Left lung (tissue), 10 donors: ENCODE data around the gene BOK. TPM values are rescaled to one million over a fixed set of nuclear protein-coding genes. Genes with fewer than 3 reads are reported as not detected.

ENCODE experiments used
- ATAC-seq: fragments of 200-7000 bp; cut with Tn5 transposase; one replicate; pipeline ENCODE4 v1.9.1; 2020; ENCODE audit warnings: moderate library complexity
- DNase-seq, 4 donors: peaks; one replicate each; pipeline ENCODE4 v3.0.0-alpha.2; 2013 to 2020
- H3K27ac ChIP-seq, 2 donors: fragments of 200-600 bp; sonication (generic) in 1 of 2; one replicate each; pipeline versions ENCODE4 v1.5.0 to v1.8.0; 2020 to 2021
- H3K27me3 ChIP-seq, 2 donors: fragments of 200-600 bp; sonication (generic) in 1 of 2; one replicate each; pipeline versions ENCODE4 v1.5.0 to v1.8.0; 2020 to 2021
- H3K36me3 ChIP-seq, 2 donors: fragments of 200-600 bp; sonication (generic) in 1 of 2; one replicate each; pipeline versions ENCODE4 v1.5.0 to v1.8.0; 2020 to 2021
- H3K4me1 ChIP-seq, 2 donors: fragments of 200-600 bp; one replicate each; pipeline ENCODE4 v1.8.0; 2021
- H3K4me3 ChIP-seq, 2 donors: fragments of 200-600 bp; sonication (generic) in 1 of 2; one replicate each; pipeline versions ENCODE4 v1.5.0 to v1.8.0; 2020 to 2021; ENCODE audit warnings: mild to moderate bottlenecking in 1 of 2
- H3K9me3 ChIP-seq, 2 donors: fragments of 200-600 bp; sonication (generic) in 1 of 2; one replicate each; pipeline versions ENCODE4 v1.5.0 to v1.8.0; 2020 to 2021
- intact Hi-C, 2 donors: fragments of 100-400 bp; cut with DNase I; formaldehyde crosslinking; loops; one replicate each; pipeline versions ENCODE4 v1.11.2 to v1.14.2; 2022
- polyA plus RNA-seq, 6 donors: library from polyadenylated mRNA; unstranded; fragments of 120-200 nt; gene quantifications; one replicate each; pipeline ENCODE4 v1.2.1, GENCODE V29; 2013; ENCODE audit not compliant: insufficient read length in 6 of 6
- total RNA-seq, 2 donors: library from RNA; stranded (reverse); fragmentation: NEBNext Ultra II Directional; extraction: Animal tissue kit (Norgen Biotek cat#: 25700); gene quantifications; one replicate each; pipeline ENCODE4 v1.2.1, GENCODE V29; 2021
- TF ChIP-seq, protein P1 (sequence below), 2 donors: fragments of 200-600 bp; sonication (generic) in 1 of 2; IDR thresholded peaks; one replicate each; pipeline versions ENCODE4 v1.5.0 to v1.8.0; 2021; ENCODE audit warnings: antibody characterized with exemption in 2 of 2
- donor health status: DM: no; HTN: yes; CAD: no.
- donor health status: DM: no; HTN: no; CAD: no.

BOK gene
- total and polyA plus RNA-seq, 8 donors, result 17.8 to 66.5 (median 25.9) TPM

DNA sequence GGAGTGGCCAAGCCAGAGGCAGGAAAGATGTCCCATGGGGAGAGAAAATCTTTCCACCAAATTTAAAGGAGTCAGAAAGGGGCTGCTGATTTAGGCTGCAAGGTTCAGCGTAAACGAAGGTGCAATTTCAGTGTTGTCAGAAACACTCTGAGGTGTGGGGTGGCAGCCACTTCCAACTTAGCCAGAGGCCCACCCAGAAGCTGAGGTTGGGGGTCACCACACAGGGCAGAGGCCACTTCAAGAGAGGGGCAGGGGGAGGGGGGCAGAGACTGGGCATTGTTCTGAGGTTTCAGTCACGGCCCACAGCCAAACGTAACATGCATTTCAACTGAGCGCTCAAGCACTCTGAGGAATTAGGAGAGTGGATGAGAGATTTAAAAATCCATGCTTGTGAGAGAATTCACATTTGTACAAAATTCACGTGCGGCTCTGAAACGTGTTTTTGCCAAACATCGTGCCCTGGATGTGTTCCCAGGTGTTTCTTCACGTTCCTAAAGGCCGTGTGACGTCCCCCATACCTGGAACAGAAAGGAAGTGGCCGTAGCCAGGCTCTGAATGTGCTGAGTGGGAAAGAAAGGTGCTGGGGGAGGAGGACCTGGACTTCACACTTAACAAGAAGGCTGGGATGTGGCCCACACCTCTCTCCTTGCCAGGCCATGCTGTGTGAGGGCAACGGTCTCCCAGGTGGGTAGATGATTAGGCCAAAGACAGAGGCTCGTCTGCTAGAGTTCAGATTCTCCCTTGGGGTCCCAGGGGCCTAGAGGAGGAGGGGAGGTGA, 19.5 kb upstream of the BOK start:
- intact Hi-C loops, result no loop called here
- TF ChIP-seq, protein P1, sequence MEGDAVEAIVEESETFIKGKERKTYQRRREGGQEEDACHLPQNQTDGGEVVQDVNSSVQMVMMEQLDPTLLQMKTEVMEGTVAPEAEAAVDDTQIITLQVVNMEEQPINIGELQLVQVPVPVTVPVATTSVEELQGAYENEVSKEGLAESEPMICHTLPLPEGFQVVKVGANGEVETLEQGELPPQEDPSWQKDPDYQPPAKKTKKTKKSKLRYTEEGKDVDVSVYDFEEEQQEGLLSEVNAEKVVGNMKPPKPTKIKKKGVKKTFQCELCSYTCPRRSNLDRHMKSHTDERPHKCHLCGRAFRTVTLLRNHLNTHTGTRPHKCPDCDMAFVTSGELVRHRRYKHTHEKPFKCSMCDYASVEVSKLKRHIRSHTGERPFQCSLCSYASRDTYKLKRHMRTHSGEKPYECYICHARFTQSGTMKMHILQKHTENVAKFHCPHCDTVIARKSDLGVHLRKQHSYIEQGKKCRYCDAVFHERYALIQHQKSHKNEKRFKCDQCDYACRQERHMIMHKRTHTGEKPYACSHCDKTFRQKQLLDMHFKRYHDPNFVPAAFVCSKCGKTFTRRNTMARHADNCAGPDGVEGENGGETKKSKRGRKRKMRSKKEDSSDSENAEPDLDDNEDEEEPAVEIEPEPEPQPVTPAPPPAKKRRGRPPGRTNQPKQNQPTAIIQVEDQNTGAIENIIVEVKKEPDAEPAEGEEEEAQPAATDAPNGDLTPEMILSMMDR (IDR thresholded peaks at IDR 0.05), result no peak
- Histone ChIP-seq H3K4me3 (no peak overlapping the region), H3K27ac (no peak overlapping the region), H3K36me3 (no peaks in the 10 kb centered on the region), H3K4me1 (peaks cover 6 to 21% of the 10 kb centered on the region in 2 donors), H3K9me3 (no peaks in the 10 kb centered on the region), H3K27me3 (peaks cover 7 to 52% of the 10 kb centered on the region in 2 donors)
- ATAC-seq (no peak), DNase-seq (no peak)

DNA sequence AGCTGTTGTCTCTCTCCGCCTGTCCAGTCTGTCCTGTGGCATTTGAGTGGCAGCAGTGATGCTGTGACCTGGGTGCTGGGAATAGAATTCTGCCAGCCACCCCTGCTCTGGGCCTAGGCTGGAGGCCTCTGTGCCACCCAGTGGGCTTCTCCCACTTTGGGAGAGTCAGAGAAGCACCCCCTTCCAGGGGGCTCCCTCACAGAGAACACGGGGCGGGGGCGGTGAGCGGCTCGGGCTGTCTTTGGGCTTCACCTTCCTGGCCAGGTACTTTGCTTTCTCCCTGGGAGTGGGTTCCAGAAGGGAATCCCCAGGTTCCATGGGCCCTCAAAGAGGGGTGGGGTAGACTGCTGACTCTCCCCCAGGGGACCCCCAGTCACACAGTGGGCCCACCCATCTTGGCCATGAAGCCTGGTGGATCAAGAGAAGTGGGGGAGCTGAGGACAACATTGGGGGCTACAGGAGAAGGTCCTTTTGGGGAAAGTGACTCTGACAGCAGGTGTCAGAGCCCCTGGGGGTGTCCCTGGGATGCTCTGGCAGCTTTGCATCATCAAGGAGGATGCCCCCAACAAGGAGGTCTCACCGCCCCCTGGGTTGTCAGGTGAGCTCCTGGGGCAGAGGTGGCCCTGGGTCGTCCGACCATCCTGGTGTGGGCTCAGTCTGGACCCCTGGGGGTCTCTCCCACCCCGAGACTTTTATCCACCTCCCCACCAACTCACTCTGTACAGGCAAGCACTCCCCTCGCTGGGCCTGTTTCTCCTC, 18.8 kb upstream of the BOK start:
- H3K27ac ChIP-seq, result no peak overlapping the region
- TF ChIP-seq, protein P1 (IDR thresholded peaks at IDR 0.05), result no peak
- no peaks in the 10 kb centered on the region for H3K9me3 ChIP-seq
- H3K4me1 ChIP-seq, result peaks cover 6 to 21% of the 10 kb centered on the region in 2 donors
- H3K27me3 ChIP-seq, result peaks cover 7 to 55% of the 10 kb centered on the region in 2 donors
- DNase-seq (peak in 1 of 4 donors; percentile 37), ATAC-seq (no peak)
- intact Hi-C loops, result no loop called here
- H3K36me3 ChIP-seq, result no peaks in the 10 kb centered on the region
- no peak overlapping the region for H3K4me3 ChIP-seq

DNA sequence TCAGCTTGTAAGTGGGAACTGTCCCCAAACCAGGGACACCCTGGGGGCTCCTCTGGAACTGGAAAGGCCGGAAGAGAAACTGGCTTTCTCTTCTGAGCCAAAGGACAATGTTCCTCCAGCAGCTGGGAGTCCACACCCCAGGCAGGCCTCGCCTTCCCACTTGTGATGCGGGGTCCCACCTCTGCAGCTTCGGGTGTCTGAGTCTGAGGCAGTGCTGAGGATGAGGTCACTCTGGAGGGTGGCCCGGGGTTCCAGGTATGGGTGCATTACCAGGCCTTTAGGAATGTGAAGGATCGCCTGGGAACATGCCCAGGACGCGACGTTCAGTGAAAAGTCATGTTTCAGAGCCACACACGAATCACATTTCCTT, 18.2 kb upstream of the BOK start:
- peaks cover 7 to 58% of the 10 kb centered on the region in 2 donors for H3K27me3 ChIP-seq
- ATAC-seq, result peak; percentile 63
- TF ChIP-seq, protein P1 (IDR thresholded peaks at IDR 0.05), result no peak
- peak overlapping the region; percentile 30 to 35 for H3K4me3 ChIP-seq
- intact Hi-C loops, result no loop called here
- no peaks in the 10 kb centered on the region for H3K9me3 ChIP-seq
- no peaks in the 10 kb centered on the region for H3K36me3 ChIP-seq
- H3K27ac ChIP-seq, result peak overlapping the region in 1 of 2 donors; percentile 72
- DNase-seq, result peak in 2 of 4 donors; percentile 71 to 82
- peaks cover 6 to 21% of the 10 kb centered on the region in 2 donors for H3K4me1 ChIP-seq

DNA sequence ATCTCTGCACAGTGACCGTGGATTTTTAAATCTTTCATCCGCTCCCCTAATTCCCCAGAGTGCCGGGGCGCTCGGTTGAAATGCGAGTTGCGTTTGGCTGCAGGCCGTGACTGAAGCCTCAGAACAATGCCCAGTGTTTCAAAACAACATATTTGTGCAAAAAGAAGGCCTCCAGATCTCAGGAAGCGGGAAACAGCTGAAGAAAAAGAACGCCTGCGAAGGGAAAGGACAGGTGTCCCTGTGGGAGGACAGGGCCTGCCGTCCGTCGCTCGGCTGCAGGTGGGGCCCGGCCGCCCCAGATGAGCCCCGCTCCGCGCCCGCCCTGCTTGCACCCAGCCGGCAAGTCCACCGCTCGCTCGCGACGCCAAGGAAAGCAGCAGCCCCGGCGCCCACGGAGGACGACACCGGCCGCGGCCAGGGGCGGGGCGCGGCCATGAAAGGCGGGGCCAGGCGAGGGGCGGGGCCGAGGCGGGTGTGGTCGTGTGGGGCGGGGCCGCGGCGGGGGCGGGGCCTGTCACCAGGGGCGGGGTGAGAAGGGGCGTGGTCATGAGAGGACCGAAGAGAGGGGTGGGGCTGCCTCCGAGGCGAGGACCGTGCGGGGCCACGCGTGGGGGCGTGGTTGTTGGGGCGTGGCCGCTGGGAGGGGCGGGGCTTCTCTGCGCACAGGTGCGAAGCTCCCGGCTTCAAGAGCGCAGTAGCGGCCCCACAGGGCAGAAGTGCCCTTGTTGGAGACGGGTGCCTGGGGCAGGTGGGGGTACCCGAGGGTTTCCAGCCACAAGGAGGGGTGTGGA, 17.6 kb upstream of the BOK start:
- Histone ChIP-seq H3K36me3 (no peaks in the 10 kb centered on the region), H3K4me3 (peak overlapping the region; percentile 30 to 35), H3K9me3 (no peaks in the 10 kb centered on the region), H3K27ac (peak overlapping the region in 1 of 2 donors; percentile 72), H3K27me3 (peaks cover 7 to 62% of the 10 kb centered on the region in 2 donors), H3K4me1 (peaks cover 6 to 21% of the 10 kb centered on the region in 2 donors)
- DNase-seq (peak in 2 of 4 donors; percentile 73 to 91), ATAC-seq (peak; percentile 88)
- TF ChIP-seq, protein P1 (IDR thresholded peaks at IDR 0.05), result no peak
- intact Hi-C loops, result no loop called here
